Kidney (tissue), 14 donors: Measurements from ENCODE around the gene TTC7B. TPM values are rescaled to one million over a fixed set of nuclear protein-coding genes. Genes with fewer than 3 reads are reported as not detected.

Experiments used
- DNase-seq, 5 donors: peaks; one replicate each; pipeline ENCODE4 v3.0.0-alpha.2; 2013 to 2020
- FAIRE-seq: peaks from 2 replicates; lab custom pipeline; 2012; peaks lifted over from hg19 to GRCh38; lab: Jason Lieb, UNC
- H3K27ac ChIP-seq, 2 donors: one replicate each; pipeline ENCODE4 v1.7.0; 2013; ENCODE audit warnings: low read depth in 2 of 2, low read length in 2 of 2, inconsistent platforms in 1 of 2
- H3K27me3 ChIP-seq: one replicate; pipeline ENCODE4 v1.7.1; 2013; ENCODE audit warnings: low read length, inconsistent platforms; ENCODE audit not compliant: control insufficient read depth, insufficient read depth
- H3K36me3 ChIP-seq, 3 donors: one replicate each; pipeline versions ENCODE4 v1.7.0 to v1.7.1; 2013; ENCODE audit warnings: low read length in 3 of 3, control low read depth in 1 of 3, inconsistent platforms in 1 of 3; ENCODE audit not compliant: insufficient read depth in 3 of 3, control insufficient read depth in 2 of 3
- H3K4me1 ChIP-seq, 3 donors: one replicate each; pipeline versions ENCODE4 v1.7.0 to v1.7.1; 2013; ENCODE audit warnings: low read length in 3 of 3, inconsistent platforms in 1 of 3, low read depth in 1 of 3; ENCODE audit not compliant: control insufficient read depth in 2 of 3, insufficient read depth in 2 of 3
- H3K4me3 ChIP-seq, 3 donors: one replicate each; pipeline versions ENCODE4 v1.7.0 to v1.8.1; 2013; ENCODE audit warnings: low read length in 3 of 3, control low read depth in 1 of 3, inconsistent platforms in 1 of 3
- H3K9ac ChIP-seq, 3 donors: one replicate each; pipeline versions ENCODE4 v1.7.0 to v1.7.1; 2013; ENCODE audit warnings: low read length in 3 of 3, control low read depth in 1 of 3, inconsistent platforms in 1 of 3
- H3K9me3 ChIP-seq, 3 donors: one replicate each; pipeline versions ENCODE4 v1.7.0 to v1.7.1; 2013; ENCODE audit warnings: low read length in 3 of 3, control low read depth in 1 of 3, inconsistent platforms in 1 of 3; ENCODE audit not compliant: control insufficient read depth in 2 of 3, insufficient read depth in 1 of 3
- CTCF ChIP-seq: IDR thresholded peaks from 3 replicates; pipeline ENCODE4 v1.5.1; 2012; ENCODE audit warnings: mild to moderate bottlenecking, moderate library complexity, borderline replicate concordance; ENCODE audit not compliant: insufficient read depth; ENCODE audit errors: extremely low read depth
- intact Hi-C: fragments of 100-400 bp; cut with DNase I; formaldehyde crosslinking; loops from one replicate; pipeline ENCODE4 v1.11.1; 2022
- polyA plus RNA-seq: library from polyadenylated mRNA; stranded (reverse); fragments of 350-450 nt; fragmentation: Illumina TruSeq; extraction: RNeasy Lipid Tissue Mini Kit (QIAGEN cat#74804); gene quantifications from one replicate; pipeline ENCODE4 v1.2.3, GENCODE V29; 2014; ENCODE audit warnings: low read depth, low replicate concordance; ENCODE audit not compliant: insufficient read depth
- total RNA-seq: library from RNA; stranded (reverse); fragmentation: NEBNext Ultra II Directional; extraction: Animal tissue kit (Norgen Biotek cat#: 25700); gene quantifications from one replicate; pipeline ENCODE4 v1.2.1, GENCODE V29; 2021
- donor health status: control.
- donor health status: control.
- donor health status: control.
- donor health status: control.
- donor health status: control.
- donor health status: DM: yes; HTN: yes; CAD: no.
- donor health status: Normal renal cell carcinoma (clear cell type).

Gene TTC7B
- total and polyA plus RNA-seq, 2 donors from 2014 or later, result 23.4 to 48.3 TPM

- Histone ChIP-seq H3K4me1 (peaks cover 0 to 19% (median 17%) of the 10 kb centered on the region in 3 donors), H3K4me3 (no peak overlapping the region), H3K9me3 (no peaks in the 10 kb centered on the region), H3K36me3 (no peaks in the 10 kb centered on the region), H3K9ac (peak overlapping the region in 1 of 3 donors; percentile 26), H3K27me3 (no peaks in the 10 kb centered on the region), H3K27ac (no peak overlapping the region)
- no peak for TF ChIP-seq CTCF
- intact Hi-C loops, result no loop called here
- peak in 1 of 5 donors; percentile 31 for DNase-seq
- FAIRE-seq, result no peak
These were observed 268.3 kb downstream of the TTC7B start for GRCh38 chr14:90547968-90548367.

- DNase-seq (no peak), FAIRE-seq (no peak)
- H3K4me3 ChIP-seq, result no peak overlapping the region
- intact Hi-C loops, result no loop called here
- H3K9ac ChIP-seq, result no peak overlapping the region
- H3K36me3 ChIP-seq, result no peaks in the 10 kb centered on the region
- H3K27me3 ChIP-seq, result no peaks in the 10 kb centered on the region
- TF ChIP-seq CTCF, result no peak
- no peaks in the 10 kb centered on the region for H3K9me3 ChIP-seq
- H3K27ac ChIP-seq, result no peak overlapping the region
- H3K4me1 ChIP-seq, result peaks cover 0 to 19% (median 17%) of the 10 kb centered on the region in 3 donors
These were observed 269.0 kb downstream of the TTC7B start for GRCh38 chr14:90547250-90547649.

- no peak for FAIRE-seq
- H3K4me1 ChIP-seq, result peaks cover 0 to 19% (median 17%) of the 10 kb centered on the region in 3 donors
These were observed 269.5 kb downstream of the TTC7B start for GRCh38 chr14:90546767-90547166.

More at GRCh38 chr14:90546767-90547166, 269.5 kb downstream of the TTC7B start:
- Histone ChIP-seq H3K36me3 (no peaks in the 10 kb centered on the region), H3K9ac (no peak overlapping the region), H3K27me3 (no peaks in the 10 kb centered on the region), H3K9me3 (no peaks in the 10 kb centered on the region), H3K4me3 (no peak overlapping the region), H3K27ac (peak overlapping the region in 1 of 2 donors; percentile 5)
- TF ChIP-seq CTCF, result no peak
- intact Hi-C loops, result no loop called here
- peak in 1 of 5 donors; percentile 41 for DNase-seq
